ENCODE results near the gene FAM156A. TPM values are rescaled to one million over a fixed set of nuclear protein-coding genes. Genes with fewer than 3 reads are reported as not detected.

Gene FAM156A, protein sequence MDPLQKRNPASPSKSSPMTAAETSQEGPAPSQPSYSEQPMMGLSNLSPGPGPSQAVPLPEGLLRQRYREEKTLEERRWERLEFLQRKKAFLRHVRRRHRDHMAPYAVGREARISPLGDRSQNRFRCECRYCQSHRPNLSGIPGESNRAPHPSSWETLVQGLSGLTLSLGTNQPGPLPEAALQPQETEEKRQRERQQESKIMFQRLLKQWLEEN
- total RNA-seq (2022; extraction: Qiagen RNA extraction; ENCODE audit: low read depth): 13.2 to 17.6 TPM (median 13.7 TPM) in 5 replicates

DNA sequence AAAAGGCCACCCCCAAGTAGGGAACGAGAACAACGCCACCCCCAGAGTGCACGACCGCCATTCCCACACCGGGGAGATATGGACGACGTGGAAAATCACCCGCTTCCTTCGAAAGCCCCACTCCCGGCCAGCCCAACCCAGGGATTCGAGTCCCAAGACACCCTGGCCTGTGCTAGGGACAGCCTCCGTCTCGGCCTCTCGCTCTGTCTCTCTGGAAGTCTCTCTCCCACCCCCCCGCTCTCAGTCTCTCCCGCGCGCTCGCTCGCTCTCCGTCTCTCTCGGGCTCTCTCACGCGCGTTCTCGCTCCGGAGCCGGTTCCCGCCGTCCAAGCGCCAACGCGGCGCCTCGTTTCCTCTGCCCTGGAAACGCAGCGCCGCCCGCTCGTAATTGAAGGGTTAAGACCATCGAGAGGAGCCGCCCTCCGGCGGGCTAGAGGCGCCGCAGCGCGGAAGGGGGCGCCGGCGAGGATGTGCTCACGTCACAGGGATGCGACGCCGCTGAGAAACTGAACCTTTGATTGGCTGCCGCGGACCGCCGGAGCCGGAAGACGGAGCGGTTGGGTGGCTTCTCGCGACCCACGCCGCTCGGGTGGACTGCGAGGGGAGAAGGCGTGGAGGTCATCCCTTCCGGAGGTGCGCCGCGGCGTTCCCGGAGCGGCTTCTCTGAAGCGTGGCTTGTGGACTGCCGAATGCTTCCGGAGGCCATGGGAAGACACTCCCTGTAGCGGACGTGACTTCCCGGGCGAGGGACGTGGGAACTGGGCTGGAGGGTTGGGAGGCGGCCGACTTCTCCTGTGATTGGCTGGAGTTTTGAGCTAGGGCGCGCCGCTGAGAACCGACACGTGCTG lies at the start of gene FAM156A:
Gene FAM156A (minus strand): TSS at position 406 of the 847 bp plus-strand sequence. CDS start 9,930 bp downstream, outside the sequence.

Other genes starting within 250 kb of the FAM156A start
- not detected in 5 replicates for gene SSX2B, start 207.3 kb downstream of the FAM156A start, total RNA-seq (2022; extraction: Qiagen RNA extraction; ENCODE audit: low read depth)
- not detected in 5 replicates for gene SPANXN5, start 161.1 kb downstream of the FAM156A start, total RNA-seq (2022; extraction: Qiagen RNA extraction; ENCODE audit: low read depth)
- not detected in 5 replicates for gene XAGE5, start 147.2 kb downstream of the FAM156A start, total RNA-seq (2022; extraction: Qiagen RNA extraction; ENCODE audit: low read depth)
- not detected in 5 replicates for gene XAGE3, start 90.4 kb downstream of the FAM156A start, total RNA-seq (2022; extraction: Qiagen RNA extraction; ENCODE audit: low read depth)
- gene FAM156B, start 61.2 kb downstream of the FAM156A start, total RNA-seq (2022; extraction: Qiagen RNA extraction; ENCODE audit: low read depth): 8.7 to 17.5 TPM (median 12.3 TPM) in 5 replicates
- gene GPR173, start 90.3 kb upstream of the FAM156A start, total RNA-seq (2022; extraction: Qiagen RNA extraction; ENCODE audit: low read depth): not detected in 5 replicates
- gene TSPYL2, start 123.8 kb upstream of the FAM156A start, total RNA-seq (2022; extraction: Qiagen RNA extraction; ENCODE audit: low read depth): 9.3 to 10.4 TPM (median 9.5 TPM) in 5 replicates
- 1.4 to 1.6 TPM (median 1.4 TPM) in 5 replicates for gene KANTR, start 135.6 kb upstream of the FAM156A start, total RNA-seq (2022; extraction: Qiagen RNA extraction; ENCODE audit: low read depth)

Data from A549 treated with CpdA at 1 μM for 4 hours (cell line).